Activated T-helper 1 cell treated with anti-CD3 and anti-CD28 coated beads, Interleukin-12 subunit alpha, Interleukin-12 subunit beta, Interleukin-2, Interleukin-4 antibody, amounts not matched to agents 30 ng/mL and 10 ng/mL and 1 ng/mL, durations not matched to agents 14 hours and 24 hours and 36 hours (primary cell): ENCODE measurements around the gene STEAP4. TPM values are rescaled to one million over a fixed set of nuclear protein-coding genes. Genes with fewer than 3 reads are reported as not detected.

ENCODE experiments used
- DNase-seq: peaks from one replicate; pipeline ENCODE4 v3.0.0; 2021; ENCODE audit warnings: low spot score
- H3K27ac Mint-ChIP-seq: one replicate; pipeline ENCODE4 v1.8.0; 2021; ENCODE audit warnings: mild to moderate bottlenecking, mixed read lengths
- H3K27me3 Mint-ChIP-seq: one replicate; pipeline ENCODE4 v1.8.0; 2022; ENCODE audit warnings: mild to moderate bottlenecking, moderate library complexity, mixed read lengths; ENCODE audit not compliant: insufficient read depth
- H3K36me3 Mint-ChIP-seq: one replicate; pipeline ENCODE4 v1.8.0; 2021; ENCODE audit warnings: low read depth, mixed read lengths
- H3K4me1 Mint-ChIP-seq: one replicate; pipeline ENCODE4 v1.8.0; 2021; ENCODE audit warnings: low read depth, mixed read lengths
- H3K4me3 Mint-ChIP-seq: one replicate; pipeline ENCODE4 v1.8.0; 2021; ENCODE audit warnings: mild to moderate bottlenecking, moderate library complexity, mixed read lengths
- H3K9me3 Mint-ChIP-seq: one replicate; pipeline ENCODE4 v1.8.0; 2021; ENCODE audit warnings: mixed read lengths
- intact Hi-C: fragments of 100-400 bp; cut with micrococcal nuclease; formaldehyde crosslinking; loops from one replicate; pipeline ENCODE4 v1.15.1; 2024
- total RNA-seq: library from RNA; stranded (reverse); gene quantifications from 2 replicates; pipeline ENCODE4 v1.2.3, GENCODE V29; 2022

Gene STEAP4
- total RNA-seq, 1 donor from 2014 or later = 0.99 TPM

GRCh38 chr7:88223265-88223664, 83.4 kb downstream of the STEAP4 start:
- H3K4me1 Mint-ChIP-seq = peaks cover 25% of the 10 kb centered on the region
- H3K27me3 Mint-ChIP-seq = peaks cover 11% of the 10 kb centered on the region
- peaks cover 1% of the 10 kb centered on the region for H3K9me3 Mint-ChIP-seq
- peaks cover 3% of the 10 kb centered on the region for H3K36me3 Mint-ChIP-seq
- H3K4me3 Mint-ChIP-seq = no peak overlapping the region
- DNase-seq = no peak
- intact Hi-C loops = loop anchor here (5.0 to 10.0 kb wide), 2 partner anchors 782 to 1384 kb away; no protein-coding TSS in a partner anchor
- no peak overlapping the region for H3K27ac Mint-ChIP-seq

Other genes with a start within 250 kb of the STEAP4 start
- 173 and 185 TPM in 2 replicates for gene SRI, start 86.9 kb downstream of the STEAP4 start, total RNA-seq